ENCODE results near the gene HBP1. TPM values are rescaled to one million over a fixed set of nuclear protein-coding genes. Genes with fewer than 3 reads are reported as not detected.

HBP1 gene
- total RNA-seq, 1 donor from 2014 or later: 50.9 TPM

DNA sequence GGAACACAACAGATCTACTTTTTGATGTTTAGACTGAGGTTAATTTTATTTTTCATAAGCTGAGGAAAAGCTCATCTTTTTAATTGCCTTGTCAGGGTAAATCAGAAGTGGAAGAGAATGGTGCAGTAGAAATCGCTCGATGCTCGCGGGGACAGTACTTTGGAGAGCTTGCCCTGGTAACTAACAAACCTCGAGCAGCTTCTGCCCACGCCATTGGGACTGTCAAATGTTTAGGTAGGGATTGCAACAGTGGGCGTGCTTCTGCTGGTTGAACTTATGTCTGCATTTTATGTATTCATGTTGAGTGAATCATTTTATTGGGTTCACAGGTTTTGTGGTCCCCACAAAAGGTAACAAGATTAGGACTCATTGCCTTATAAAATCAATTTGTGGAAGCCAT is 11.7 kb upstream of the HBP1 start:
- Mint-ChIP-seq H3K27ac (ENCODE audit: unreplicated experiment) (no peak overlapping the region), H3K27me3 (ENCODE audit: unreplicated experiment) (no peaks in the 10 kb centered on the region), H3K9me3 (ENCODE audit: unreplicated experiment) (no peaks in the 10 kb centered on the region), H3K4me3 (ENCODE audit: unreplicated experiment) (peak overlapping the region; percentile 39), H3K36me3 (ENCODE audit: low read depth, unreplicated experiment) (peaks cover 11% of the 10 kb centered on the region), H3K4me1 (ENCODE audit: unreplicated experiment) (no peaks in the 10 kb centered on the region)
- no peak for DNase-seq (ENCODE audit: low spot score)
- no peak for TF ChIP-seq CTCF (IDR thresholded peaks at IDR 0.05; ENCODE audit: unreplicated experiment)

GRCh38 chr7:107158028-107158427 is 10.8 kb upstream of the HBP1 start:
- no peak for TF ChIP-seq CTCF (IDR thresholded peaks at IDR 0.05; ENCODE audit: unreplicated experiment)
- H3K4me3 Mint-ChIP-seq (ENCODE audit: unreplicated experiment): no peak overlapping the region
- no peak overlapping the region for H3K27ac Mint-ChIP-seq (ENCODE audit: unreplicated experiment)
- H3K27me3 Mint-ChIP-seq (ENCODE audit: unreplicated experiment): no peaks in the 10 kb centered on the region
- no peaks in the 10 kb centered on the region for H3K4me1 Mint-ChIP-seq (ENCODE audit: unreplicated experiment)
- no peaks in the 10 kb centered on the region for H3K9me3 Mint-ChIP-seq (ENCODE audit: unreplicated experiment)
- H3K36me3 Mint-ChIP-seq (ENCODE audit: low read depth, unreplicated experiment): peaks cover 11% of the 10 kb centered on the region
- DNase-seq (ENCODE audit: low spot score): no peak

DNA sequence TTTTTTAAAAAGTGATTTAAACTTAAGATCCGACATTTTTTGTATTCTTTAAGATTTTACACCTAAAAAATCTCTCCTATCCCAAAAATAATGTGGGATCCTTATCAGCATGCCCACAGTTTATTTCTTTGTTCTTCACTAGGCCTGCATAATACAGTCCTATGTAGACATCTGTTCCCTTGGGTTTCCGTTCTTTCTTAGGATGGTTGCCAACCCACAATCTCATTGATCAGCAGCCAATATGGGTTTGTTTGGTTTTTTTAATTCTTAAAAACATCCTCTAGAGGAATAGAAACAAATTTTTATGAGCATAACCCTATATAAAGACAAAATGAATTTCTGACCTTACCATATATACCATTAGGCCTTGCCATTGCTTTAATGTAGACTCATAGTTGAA is 8.4 kb upstream of the HBP1 start:
- Mint-ChIP-seq H3K27ac (ENCODE audit: unreplicated experiment) (no peak overlapping the region), H3K27me3 (ENCODE audit: unreplicated experiment) (no peaks in the 10 kb centered on the region), H3K36me3 (ENCODE audit: low read depth, unreplicated experiment) (peaks cover 10% of the 10 kb centered on the region), H3K4me1 (ENCODE audit: unreplicated experiment) (peaks cover 3% of the 10 kb centered on the region), H3K4me3 (ENCODE audit: unreplicated experiment) (no peak overlapping the region), H3K9me3 (ENCODE audit: unreplicated experiment) (no peaks in the 10 kb centered on the region)
- TF ChIP-seq CTCF (IDR thresholded peaks at IDR 0.05; ENCODE audit: unreplicated experiment): no peak
- no peak for DNase-seq (ENCODE audit: low spot score)

GRCh38 chr7:107161415-107161814 is 7.4 kb upstream of the HBP1 start:
- DNase-seq (ENCODE audit: low spot score): no peak
- Mint-ChIP-seq H3K4me3 (ENCODE audit: unreplicated experiment) (no peak overlapping the region), H3K9me3 (ENCODE audit: unreplicated experiment) (no peaks in the 10 kb centered on the region), H3K36me3 (ENCODE audit: low read depth, unreplicated experiment) (peaks cover 5% of the 10 kb centered on the region), H3K4me1 (ENCODE audit: unreplicated experiment) (peaks cover 6% of the 10 kb centered on the region), H3K27me3 (ENCODE audit: unreplicated experiment) (no peaks in the 10 kb centered on the region), H3K27ac (ENCODE audit: unreplicated experiment) (no peak overlapping the region)
- no peak for TF ChIP-seq CTCF (IDR thresholded peaks at IDR 0.05; ENCODE audit: unreplicated experiment)

DNA sequence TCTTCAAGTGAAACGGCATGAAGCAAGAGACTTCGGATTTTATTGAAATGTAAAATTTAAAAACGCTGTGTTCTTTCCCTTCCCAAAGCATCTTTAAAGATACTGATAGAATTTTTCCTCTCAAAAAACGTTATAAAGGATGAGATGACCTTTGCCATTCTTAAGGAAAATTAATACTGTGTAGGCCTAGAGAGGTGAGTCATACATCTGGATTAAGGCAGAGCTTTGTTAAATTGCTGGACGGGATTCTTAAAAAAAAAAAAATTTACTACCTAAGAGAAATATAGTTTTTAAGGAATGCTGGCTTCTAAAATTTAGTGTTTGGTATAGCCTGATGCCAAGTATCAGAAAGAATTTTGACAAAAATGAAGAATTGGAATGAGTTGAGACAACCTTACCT is 6.3 kb upstream of the HBP1 start:
- Mint-ChIP-seq H3K27me3 (ENCODE audit: unreplicated experiment) (peaks cover under 1% of the 10 kb centered on the region), H3K4me3 (ENCODE audit: unreplicated experiment) (no peak overlapping the region), H3K36me3 (ENCODE audit: low read depth, unreplicated experiment) (peaks cover 1% of the 10 kb centered on the region), H3K9me3 (ENCODE audit: unreplicated experiment) (no peaks in the 10 kb centered on the region), H3K27ac (ENCODE audit: unreplicated experiment) (no peak overlapping the region), H3K4me1 (ENCODE audit: unreplicated experiment) (peaks cover 10% of the 10 kb centered on the region)
- DNase-seq (ENCODE audit: low spot score): no peak
- TF ChIP-seq CTCF (IDR thresholded peaks at IDR 0.05; ENCODE audit: unreplicated experiment): no peak

All from endothelial cell (in vitro differentiated cells).